MM.1S (cell line): ENCODE measurements around the gene MKNK1.

ENCODE experiments used
- DNase-seq: peaks from one replicate; pipeline ENCODE4 v3.0.0-alpha.2; 2015
- H2AFZ ChIP-seq: fragments of 300-600 bp; sonication (generic); 2 replicates; pipeline ENCODE4 v1.6.0; 2016; ENCODE audit warnings: antibody characterized with exemption, low read length
- H3F3A ChIP-seq: fragments of 300-600 bp; sonication (generic); 2 replicates; pipeline ENCODE4 v1.6.1; 2016; ENCODE audit warnings: mild to moderate bottlenecking, antibody characterized with exemption, low read length, moderate library complexity, mixed read lengths; ENCODE audit not compliant: insufficient read depth
- H3K27ac ChIP-seq: fragments of 300-600 bp; sonication (generic); 2 replicates; pipeline ENCODE4 v1.5.1; 2016; ENCODE audit warnings: mild to moderate bottlenecking, low read length
- H3K27me3 ChIP-seq: fragments of 300-600 bp; sonication (generic); replicated peaks from 2 replicates; pipeline ENCODE4 v1.6.0; 2016; ENCODE audit warnings: low read length; ENCODE audit not compliant: insufficient read depth
- H3K36me3 ChIP-seq: fragments of 300-600 bp; sonication (generic); replicated peaks from 2 replicates; pipeline ENCODE4 v1.6.1; 2016; ENCODE audit warnings: mild to moderate bottlenecking, low read length, mixed read lengths; ENCODE audit not compliant: insufficient read depth
- H3K4me1 ChIP-seq: fragments of 300-600 bp; sonication (generic); 2 replicates; pipeline ENCODE4 v1.6.1; 2016; ENCODE audit warnings: low read length, mixed read lengths
- H3K4me2 ChIP-seq: fragments of 300-600 bp; sonication (generic); 2 replicates; pipeline ENCODE4 v1.6.0; 2016; ENCODE audit warnings: low read depth, low read length
- H3K4me3 ChIP-seq: fragments of 300-600 bp; sonication (generic); 2 replicates; pipeline ENCODE4 v1.5.1; 2016; ENCODE audit warnings: low read length, mixed read lengths
- H3K79me2 ChIP-seq: fragments of 300-600 bp; sonication (generic); 2 replicates; pipeline ENCODE4 v1.6.1; 2016; ENCODE audit warnings: mixed run types, low read length, mixed read lengths
- H3K9ac ChIP-seq: fragments of 300-600 bp; sonication (generic); 2 replicates; pipeline ENCODE4 v1.6.1; 2016; ENCODE audit warnings: low read length, mixed read lengths
- H3K9me2 ChIP-seq: fragments of 300-600 bp; sonication (generic); replicated peaks from 2 replicates; pipeline ENCODE4 v1.6.1; 2016; ENCODE audit warnings: mild to moderate bottlenecking, low read length, mixed read lengths; ENCODE audit not compliant: insufficient read depth
- H3K9me3 ChIP-seq: fragments of 300-600 bp; sonication (generic); replicated peaks from 2 replicates; pipeline ENCODE4 v1.6.1; 2016; ENCODE audit warnings: mild to moderate bottlenecking, low read length, mixed read lengths; ENCODE audit not compliant: insufficient read depth
- H4K20me1 ChIP-seq: fragments of 300-600 bp; sonication (generic); 2 replicates; pipeline ENCODE4 v1.6.1; 2016; ENCODE audit warnings: mild to moderate bottlenecking, low read length, moderate library complexity, mixed read lengths; ENCODE audit not compliant: insufficient read depth
- EZH2 ChIP-seq: fragments of 300-600 bp; sonication (generic); optimal IDR thresholded peaks from 2 replicates; pipeline ENCODE3; 2017; ENCODE audit warnings: low read depth, mild to moderate bottlenecking, antibody characterized with exemption, low read length, mixed read lengths
- EZH2phosphoT487 ChIP-seq: fragments of 300-600 bp; sonication (generic); IDR thresholded peaks from 2 replicates; pipeline ENCODE4 v1.6.1; 2018; ENCODE audit warnings: antibody characterized with exemption, low read length
- TF ChIP-seq, protein P1 (sequence below): fragments of 300-600 bp; sonication (generic); IDR thresholded peaks from 2 replicates; pipeline ENCODE4 v1.5.1; 2016; ENCODE audit warnings: antibody characterized with exemption, low read length, mixed read lengths

Gene MKNK1

GRCh38 chr1:46576596-46576995 lies 27.5 kb downstream of the MKNK1 start:
- DNase-seq, result no peak
- Histone ChIP-seq H4K20me1 (no peaks in the 10 kb centered on the region), H3K79me2 (no peaks in the 10 kb centered on the region), H3F3A (no peaks in the 10 kb centered on the region), H3K9me3 (no peaks in the 10 kb centered on the region), H3K9me2 (no peaks in the 10 kb centered on the region), H3K4me2 (no peak overlapping the region), H2AFZ (no peak overlapping the region), H3K27me3 (no peaks in the 10 kb centered on the region), H3K27ac (no peak overlapping the region), H3K4me1 (no peaks in the 10 kb centered on the region), H3K9ac (no peak overlapping the region), H3K36me3 (no peaks in the 10 kb centered on the region), H3K4me3 (no peak overlapping the region)
- TF ChIP-seq EZH2 (no peak), EZH2phosphoT487 (no peak)
- TF ChIP-seq, protein P1, sequence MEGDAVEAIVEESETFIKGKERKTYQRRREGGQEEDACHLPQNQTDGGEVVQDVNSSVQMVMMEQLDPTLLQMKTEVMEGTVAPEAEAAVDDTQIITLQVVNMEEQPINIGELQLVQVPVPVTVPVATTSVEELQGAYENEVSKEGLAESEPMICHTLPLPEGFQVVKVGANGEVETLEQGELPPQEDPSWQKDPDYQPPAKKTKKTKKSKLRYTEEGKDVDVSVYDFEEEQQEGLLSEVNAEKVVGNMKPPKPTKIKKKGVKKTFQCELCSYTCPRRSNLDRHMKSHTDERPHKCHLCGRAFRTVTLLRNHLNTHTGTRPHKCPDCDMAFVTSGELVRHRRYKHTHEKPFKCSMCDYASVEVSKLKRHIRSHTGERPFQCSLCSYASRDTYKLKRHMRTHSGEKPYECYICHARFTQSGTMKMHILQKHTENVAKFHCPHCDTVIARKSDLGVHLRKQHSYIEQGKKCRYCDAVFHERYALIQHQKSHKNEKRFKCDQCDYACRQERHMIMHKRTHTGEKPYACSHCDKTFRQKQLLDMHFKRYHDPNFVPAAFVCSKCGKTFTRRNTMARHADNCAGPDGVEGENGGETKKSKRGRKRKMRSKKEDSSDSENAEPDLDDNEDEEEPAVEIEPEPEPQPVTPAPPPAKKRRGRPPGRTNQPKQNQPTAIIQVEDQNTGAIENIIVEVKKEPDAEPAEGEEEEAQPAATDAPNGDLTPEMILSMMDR, result no peak

DNA sequence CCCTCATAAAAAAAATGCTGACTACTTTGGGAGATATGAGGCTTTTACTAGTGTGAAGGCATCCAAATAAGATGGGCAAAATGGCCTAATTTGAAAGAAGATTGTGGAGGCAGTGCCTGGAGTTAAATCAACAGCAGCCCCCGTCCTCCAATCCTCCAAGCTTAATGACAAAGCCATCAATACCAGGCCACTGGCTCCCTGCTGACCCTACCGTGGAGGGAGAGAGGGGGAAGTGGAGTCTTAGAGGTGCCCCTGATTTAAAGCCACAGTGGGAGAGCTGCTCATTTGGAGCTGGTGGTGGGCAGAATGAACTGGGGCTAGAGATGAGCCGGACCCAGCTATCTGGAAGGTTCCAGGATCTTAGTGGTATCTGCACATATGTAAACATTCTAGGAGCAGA lies 28.3 kb downstream of the MKNK1 start:
- Histone ChIP-seq H3K27me3 (no peaks in the 10 kb centered on the region), H3K9ac (no peak overlapping the region)
- no peak for DNase-seq

DNA sequence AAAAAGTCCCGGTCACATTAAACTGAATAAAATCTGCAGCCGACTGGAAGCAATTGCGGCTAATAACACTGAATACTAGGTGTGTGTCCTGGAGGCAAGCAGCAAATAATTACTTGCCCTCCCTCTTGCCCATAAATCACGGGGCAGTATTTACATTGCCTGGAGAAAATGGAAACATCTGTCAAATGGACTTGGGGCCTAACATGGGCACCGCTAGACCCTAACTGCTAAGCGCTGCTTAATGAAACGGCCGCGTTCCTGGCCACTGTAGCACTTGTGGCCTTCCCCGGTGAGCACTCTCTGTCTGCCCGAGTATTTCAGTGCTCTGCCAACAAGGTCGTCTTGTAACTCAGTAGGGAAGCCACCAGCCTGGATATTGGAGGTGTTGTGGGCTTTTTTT lies 28.8 kb downstream of the MKNK1 start:
- no peak overlapping the region for H3K27ac ChIP-seq
- no peaks in the 10 kb centered on the region for H3K27me3 ChIP-seq
- no peaks in the 10 kb centered on the region for H3K79me2 ChIP-seq
- no peaks in the 10 kb centered on the region for H3K4me1 ChIP-seq
- H3K4me3 ChIP-seq, result no peak overlapping the region
- DNase-seq, result no peak
- H3K9me2 ChIP-seq, result no peaks in the 10 kb centered on the region
- no peak overlapping the region for H3K4me2 ChIP-seq
- no peaks in the 10 kb centered on the region for H3F3A ChIP-seq
- H3K9ac ChIP-seq, result no peak overlapping the region
- no peaks in the 10 kb centered on the region for H4K20me1 ChIP-seq
- H3K36me3 ChIP-seq, result no peaks in the 10 kb centered on the region
- TF ChIP-seq, protein P1, result no peak
- TF ChIP-seq EZH2phosphoT487, result no peak
- no peak for TF ChIP-seq EZH2
- no peak overlapping the region for H2AFZ ChIP-seq
- no peaks in the 10 kb centered on the region for H3K9me3 ChIP-seq

More for the DNA sequence above, 28.3 kb downstream of the MKNK1 start:
- no peak overlapping the region for H3K4me2 ChIP-seq
- no peaks in the 10 kb centered on the region for H3K79me2 ChIP-seq
- H3K4me3 ChIP-seq, result no peak overlapping the region
- H3K4me1 ChIP-seq, result no peaks in the 10 kb centered on the region
- H3K36me3 ChIP-seq, result no peaks in the 10 kb centered on the region
- H3K9me2 ChIP-seq, result no peaks in the 10 kb centered on the region
- H3K9me3 ChIP-seq, result no peaks in the 10 kb centered on the region
- no peak overlapping the region for H2AFZ ChIP-seq
- no peaks in the 10 kb centered on the region for H3F3A ChIP-seq
- no peak for TF ChIP-seq EZH2
- TF ChIP-seq EZH2phosphoT487, result no peak
- TF ChIP-seq, protein P1, result no peak
- no peaks in the 10 kb centered on the region for H4K20me1 ChIP-seq
- no peak overlapping the region for H3K27ac ChIP-seq
